HG02970 (cell line): ENCODE measurements around the gene BABAM2.
"Not testable (repeated sequence)": the region's sequence is repeated elsewhere in the genome, so short reads cannot be mapped to it uniquely, and the experiment has no call there.

Experiments
- ATAC-seq: cut with Tn5 transposase; IDR thresholded peaks from one replicate; pipeline ENCODE4 v1.9.1; 2021; ENCODE audit warnings: mild to moderate bottlenecking, moderate library complexity, moderate number of reproducible peaks; ENCODE audit not compliant: unreplicated experiment, low FRiP score

Gene BABAM2

GRCh38 chr2:27968957-27969356 lies 78.4 kb downstream of the BABAM2 start:
- not testable (repeated sequence) for ATAC-seq

GRCh38 chr2:27972311-27972710 lies 81.8 kb downstream of the BABAM2 start:
- no peak for ATAC-seq

- ATAC-seq: no peak
Measured at GRCh38 chr2:27973592-27973991, 83.1 kb downstream of the BABAM2 start.

- ATAC-seq: no peak
Measured at GRCh38 chr2:27976308-27976707, 85.8 kb downstream of the BABAM2 start.

GRCh38 chr2:27977731-27978312 lies 87.3 kb downstream of the BABAM2 start:
- no peak for ATAC-seq

- not testable (repeated sequence) for ATAC-seq
Measured at GRCh38 chr2:27978761-27979160, 88.2 kb downstream of the BABAM2 start.

GRCh38 chr2:27980242-27980641 lies 89.7 kb downstream of the BABAM2 start:
- ATAC-seq: no peak

GRCh38 chr2:27984153-27984552 lies 93.6 kb downstream of the BABAM2 start:
- ATAC-seq: no peak

GRCh38 chr2:27988306-27988705 lies 97.8 kb downstream of the BABAM2 start:
- no peak for ATAC-seq

- ATAC-seq: no peak
Measured at GRCh38 chr2:27988718-27989117, 98.2 kb downstream of the BABAM2 start.

- ATAC-seq: no peak
Measured at GRCh38 chr2:27989149-27989548, 98.6 kb downstream of the BABAM2 start.

GRCh38 chr2:27990030-27990590 lies 99.6 kb downstream of the BABAM2 start:
- ATAC-seq: no peak

GRCh38 chr2:27991146-27991545 lies 100.6 kb downstream of the BABAM2 start:
- ATAC-seq: no peak

- ATAC-seq: no peak
Measured at GRCh38 chr2:27992787-27993401, 102.4 kb downstream of the BABAM2 start.

- ATAC-seq: no peak
Measured at GRCh38 chr2:27993402-27993787, 102.9 kb downstream of the BABAM2 start.

GRCh38 chr2:27993950-27994728 lies 103.6 kb downstream of the BABAM2 start:
- ATAC-seq: no peak

- no peak for ATAC-seq
Measured at GRCh38 chr2:27996156-27996922, 105.8 kb downstream of the BABAM2 start.

- ATAC-seq: no peak
Measured at GRCh38 chr2:28000287-28000686, 109.8 kb downstream of the BABAM2 start.

GRCh38 chr2:28002181-28002580 lies 111.7 kb downstream of the BABAM2 start:
- ATAC-seq: no peak

- no peak for ATAC-seq
Measured at GRCh38 chr2:28004086-28004485, 113.6 kb downstream of the BABAM2 start.

- ATAC-seq: no peak
Measured at GRCh38 chr2:28009732-28010131, 119.2 kb downstream of the BABAM2 start.
